Endothelial cell of umbilical vein (primary cell): ENCODE measurements around the gene PTPRT. TPM values are rescaled to one million over a fixed set of nuclear protein-coding genes. Genes with fewer than 3 reads are reported as not detected.

ENCODE experiments used
- BruUV-seq: library from RNA; stranded (reverse); fragments of 400-500 nt; replicated peaks from 2 replicates; lab custom pipeline; 2021; lab: Mats Ljungman, UMichigan
- CTCF ChIA-PET: fragments of 300-600, 350-600 bp; sonication (Branson Sonifier 250); formaldehyde crosslinking; loops from one replicate; lab custom pipeline; 2021; ENCODE audit warnings: antibody characterized with exemption, inconsistent platforms; lab: Charles Lee
- POLR2A ChIA-PET: fragments of 300-600, 350-600 bp; sonication (Branson Sonifier 250); formaldehyde crosslinking; loops from one replicate; lab custom pipeline; 2021; ENCODE audit warnings: antibody characterized with exemption, inconsistent platforms; lab: Charles Lee
- DNase-seq: peaks from one replicate; pipeline ENCODE4 v3.0.0-alpha.2; 2011; ENCODE audit warnings: low read depth, low spot score
- FAIRE-seq: peaks from 2 replicates; lab custom pipeline; 2011; peaks lifted over from hg19 to GRCh38; lab: Jason Lieb, UNC
- H2AFZ ChIP-seq: 2 replicates; pipeline ENCODE4 v1.6.0; 2012; ENCODE audit warnings: low read depth, low read length, control low read depth, inconsistent platforms
- H3K27ac ChIP-seq: 2 replicates; pipeline ENCODE4 v1.5.1; 2011; ENCODE audit warnings: low read depth, mild to moderate bottlenecking, control low read depth, low read length, moderate library complexity; ENCODE audit not compliant: insufficient read depth
- H3K27me3 ChIP-seq, 2 experiments: 2 replicates each; pipeline versions ENCODE4 v1.6.0 to v1.6.1; 2011; ENCODE audit warnings: low read length in 2 of 2, mixed read lengths in 1 of 2; ENCODE audit not compliant: control insufficient read depth in 2 of 2, insufficient read depth in 2 of 2
- H3K36me3 ChIP-seq, 2 experiments: 2 replicates in 1 of 2; 3 replicates in 1 of 2; pipeline ENCODE4 v1.5.1; 2011; ENCODE audit warnings: low read length in 2 of 2, mild to moderate bottlenecking in 1 of 2, moderate library complexity in 1 of 2; ENCODE audit not compliant: control insufficient read depth in 2 of 2, insufficient read depth in 2 of 2; ENCODE audit errors: extremely low read depth in 1 of 2
- H3K4me1 ChIP-seq: 3 replicates; pipeline ENCODE4 v1.5.1; 2011; ENCODE audit warnings: mild to moderate bottlenecking, low read length; ENCODE audit not compliant: control insufficient read depth, insufficient read depth; ENCODE audit errors: extremely low read depth
- H3K4me2 ChIP-seq: 2 replicates; pipeline ENCODE4 v1.6.1; 2011; ENCODE audit warnings: low read length, control low read depth, mixed read lengths; ENCODE audit not compliant: insufficient read depth
- H3K4me3 ChIP-seq, 3 experiments: fragments of 200-600 bp in 1 of 3; sonication (generic), shearing (Covaris generic) in 1 of 3; replicated peaks in 1 of 3; 2 replicates each; pipeline ENCODE4 v1.5.1; 2011 to 2016; ENCODE audit warnings: control low read depth in 3 of 3, low read length in 3 of 3, mild to moderate bottlenecking in 2 of 3, inconsistent platforms in 1 of 3, low read depth in 1 of 3, moderate library complexity in 1 of 3; ENCODE audit not compliant: insufficient read depth in 1 of 3
- H3K79me2 ChIP-seq: 2 replicates; pipeline ENCODE4 v1.6.0; 2012; ENCODE audit warnings: low read length, inconsistent platforms; ENCODE audit not compliant: control insufficient read depth, insufficient read depth
- H3K9ac ChIP-seq: replicated peaks from 2 replicates; pipeline ENCODE3; 2011; ENCODE audit warnings: low read length, control low read depth; ENCODE audit not compliant: insufficient read depth; ENCODE audit errors: extremely low read depth
- H3K9me1 ChIP-seq: replicated peaks from 3 replicates; pipeline ENCODE4 v1.6.0; 2011; ENCODE audit warnings: mild to moderate bottlenecking, low read length; ENCODE audit not compliant: control insufficient read depth, insufficient read depth; ENCODE audit errors: extremely low read depth
- H3K9me3 ChIP-seq: replicated peaks from 2 replicates; pipeline ENCODE4 v1.5.1; 2012; ENCODE audit warnings: low read length, inconsistent platforms; ENCODE audit not compliant: control insufficient read depth, insufficient read depth
- H4K20me1 ChIP-seq: replicated peaks from 2 replicates; pipeline ENCODE3; 2011; ENCODE audit warnings: mild to moderate bottlenecking, low read length; ENCODE audit not compliant: control insufficient read depth, insufficient read depth; ENCODE audit errors: extremely low read depth
- CTCF ChIP-seq, 2 donors: IDR thresholded peaks; 1 replicate in 1 of 2; 2 replicates in 1 of 2; pipeline ENCODE4 v1.5.1; 2011; ENCODE audit warnings: low read length in 2 of 2, mild to moderate bottlenecking in 2 of 2, moderate library complexity in 2 of 2, control low read depth in 1 of 2, inconsistent platforms in 1 of 2, low read depth in 1 of 2; ENCODE audit not compliant: insufficient read depth in 1 of 2; ENCODE audit errors: extremely low read depth in 1 of 2
- EZH2 ChIP-seq: IDR thresholded peaks from 2 replicates; pipeline ENCODE4 v1.6.1; 2012; ENCODE audit warnings: borderline replicate concordance, low read depth, mild to moderate bottlenecking, moderate library complexity, low read length, inconsistent platforms; ENCODE audit not compliant: severe bottlenecking
- FOS ChIP-seq: IDR thresholded peaks from 2 replicates; pipeline ENCODE4 v1.6.1; 2011; ENCODE audit warnings: mild to moderate bottlenecking, low read length, moderate library complexity, borderline replicate concordance; ENCODE audit not compliant: insufficient read depth
- GATA2 ChIP-seq: IDR thresholded peaks from 2 replicates; pipeline ENCODE4 v1.7.0; 2011; ENCODE audit warnings: low read depth, mild to moderate bottlenecking, moderate library complexity, mixed read lengths, low read length; ENCODE audit not compliant: insufficient read length, insufficient read depth
- JUN ChIP-seq: IDR thresholded peaks from 2 replicates; pipeline ENCODE4 v1.6.1; 2011; ENCODE audit warnings: borderline replicate concordance, low read depth; ENCODE audit not compliant: insufficient read length, insufficient read depth
- MAX ChIP-seq: IDR thresholded peaks from 2 replicates; pipeline ENCODE4 v1.6.1; 2011; ENCODE audit not compliant: insufficient read depth, insufficient read length
- MYC ChIP-seq: IDR thresholded peaks from one replicate; pipeline ENCODE4 v1.6.1; 2011; ENCODE audit warnings: mild to moderate bottlenecking, low read depth, low read length
- POLR2A ChIP-seq: IDR thresholded peaks from 2 replicates; pipeline ENCODE4 v1.6.1; 2012; ENCODE audit warnings: low read depth, mild to moderate bottlenecking, control low read depth, low read length
- POLR2AphosphoS5 ChIP-seq: IDR thresholded peaks from 2 replicates; pipeline ENCODE4 v1.6.1; 2012; ENCODE audit warnings: low read depth, mild to moderate bottlenecking, control low read depth, low read length, moderate library complexity; ENCODE audit not compliant: insufficient read depth
- dilution Hi-C: fragments of 300-500 bp; cut with MboI; formaldehyde crosslinking; loops from one replicate; pipeline ENCODE4 v1.15.0; 2019; ENCODE audit warnings: low sequenced_read_pairs; ENCODE audit not compliant: extremely low pct_ligation_motif_present
- intact Hi-C: fragments of 100-400 bp; cut with micrococcal nuclease; formaldehyde crosslinking; loops from one replicate; pipeline ENCODE4 v1.10.0; 2022
- polyA plus RNA-seq, 4 experiments: library from polyadenylated mRNA; depleted of rRNA in 3 of 4; stranded (reverse) in 3 of 4; unstranded in 1 of 4; fragments of >200 nt; gene quantifications; 2 replicates each; pipeline versions ENCODE4 v1.2.1 to v1.2.3, GENCODE V29; 2011 to 2012; ENCODE audit warnings: missing spikeins in 1 of 4
- total RNA-seq: library from RNA; stranded (reverse); gene quantifications from 2 replicates; pipeline ENCODE4 v1.2.3, GENCODE V29; 2021

Gene PTPRT
- total and polyA plus RNA-seq, 2 donors (not counting 3 experiments of a cell fraction or from before 2014, with no cell fraction given): not detected

GRCh38 chr20:42161228-42161829 lies 1028.4 kb downstream of the PTPRT start:
- DNase-seq (no peak), FAIRE-seq (no peak)
- Histone ChIP-seq H3K4me3 (no peak overlapping the region), H2AFZ (no peak overlapping the region), H3K4me2 (no peak overlapping the region), H3K9me1 (no peaks in the 10 kb centered on the region), H3K9ac (no peak overlapping the region), H3K27me3 (no peaks in the 10 kb centered on the region), H4K20me1 (no peaks in the 10 kb centered on the region), H3K79me2 (no peaks in the 10 kb centered on the region), H3K4me1 (no peaks in the 10 kb centered on the region), H3K9me3 (peaks cover 3% of the 10 kb centered on the region), H3K27ac (no peak overlapping the region), H3K36me3 (no peaks in the 10 kb centered on the region)
- TF ChIP-seq POLR2AphosphoS5: no peak
- no peak for TF ChIP-seq GATA2
- TF ChIP-seq FOS: no peak
- TF ChIP-seq MYC: no peak
- no peak for TF ChIP-seq EZH2
- TF ChIP-seq JUN: no peak
- TF ChIP-seq POLR2A: no peak
- TF ChIP-seq MAX: no peak
- TF ChIP-seq CTCF (IDR thresholded peaks at IDR 0.05; ENCODE audit: extremely low read depth in 1 of 2, insufficient read depth in 1 of 2, low read depth in 1 of 2, low read length in 2 of 2): no peak
- ChIA-PET POLR2A (no interaction called here), CTCF (no interaction called here)
- intact Hi-C loops (no loop called here), dilution Hi-C loops (no loop called here)
- BruUV-seq: no TSS peak
